ENCODE measurements around the gene YKT6.

YKT6 gene

DNA sequence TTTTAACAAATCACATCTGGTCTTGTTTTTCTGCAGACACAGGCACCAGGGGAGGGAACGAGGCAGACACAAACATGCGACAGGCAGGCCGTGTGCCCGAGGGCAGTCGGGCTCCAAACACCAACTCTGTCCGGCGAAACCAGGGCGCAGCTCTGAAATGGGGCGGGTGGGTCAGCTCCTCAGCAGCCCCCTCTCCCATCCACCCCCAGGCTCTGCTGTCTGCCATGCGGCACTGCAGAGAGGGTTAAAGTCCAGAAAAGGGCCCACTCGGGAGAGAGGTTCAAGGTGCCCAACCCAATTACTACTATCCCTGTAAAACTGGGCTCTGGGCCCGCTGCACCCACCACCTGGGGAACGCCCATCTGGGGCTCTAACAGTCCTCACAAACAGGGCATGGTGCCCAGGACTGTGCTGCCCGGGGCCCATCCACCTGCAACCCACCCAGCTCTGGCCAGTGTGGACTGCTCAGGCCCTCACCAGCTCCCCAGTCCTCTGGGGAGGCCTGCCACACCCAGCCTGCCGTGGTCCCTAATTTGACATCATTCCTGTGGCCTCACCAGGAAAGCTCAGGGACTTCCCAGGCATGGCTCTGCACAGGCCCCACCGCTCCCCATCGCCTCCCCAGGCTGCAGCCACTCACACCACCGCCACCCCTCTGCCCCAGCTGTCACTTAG lies 18.7 kb downstream of the YKT6 start:
- no peak for DNase-seq

DNA sequence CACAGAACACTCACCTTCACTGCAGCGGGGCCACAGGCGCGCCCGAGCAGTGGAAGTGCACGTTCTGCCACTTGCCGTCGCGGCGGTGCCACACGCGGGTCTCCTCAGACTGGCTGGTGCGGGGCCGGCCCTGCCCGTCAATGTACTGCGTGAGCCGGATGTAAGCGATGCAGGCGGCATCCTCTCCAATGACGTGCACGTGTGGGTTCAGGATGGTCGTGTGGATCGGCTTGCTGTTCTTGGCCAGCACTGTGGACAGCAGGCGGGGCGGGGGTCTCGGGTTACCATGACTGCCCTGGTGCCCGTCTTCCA lies 19.2 kb downstream of the YKT6 start:
- no peak for DNase-seq

DNA sequence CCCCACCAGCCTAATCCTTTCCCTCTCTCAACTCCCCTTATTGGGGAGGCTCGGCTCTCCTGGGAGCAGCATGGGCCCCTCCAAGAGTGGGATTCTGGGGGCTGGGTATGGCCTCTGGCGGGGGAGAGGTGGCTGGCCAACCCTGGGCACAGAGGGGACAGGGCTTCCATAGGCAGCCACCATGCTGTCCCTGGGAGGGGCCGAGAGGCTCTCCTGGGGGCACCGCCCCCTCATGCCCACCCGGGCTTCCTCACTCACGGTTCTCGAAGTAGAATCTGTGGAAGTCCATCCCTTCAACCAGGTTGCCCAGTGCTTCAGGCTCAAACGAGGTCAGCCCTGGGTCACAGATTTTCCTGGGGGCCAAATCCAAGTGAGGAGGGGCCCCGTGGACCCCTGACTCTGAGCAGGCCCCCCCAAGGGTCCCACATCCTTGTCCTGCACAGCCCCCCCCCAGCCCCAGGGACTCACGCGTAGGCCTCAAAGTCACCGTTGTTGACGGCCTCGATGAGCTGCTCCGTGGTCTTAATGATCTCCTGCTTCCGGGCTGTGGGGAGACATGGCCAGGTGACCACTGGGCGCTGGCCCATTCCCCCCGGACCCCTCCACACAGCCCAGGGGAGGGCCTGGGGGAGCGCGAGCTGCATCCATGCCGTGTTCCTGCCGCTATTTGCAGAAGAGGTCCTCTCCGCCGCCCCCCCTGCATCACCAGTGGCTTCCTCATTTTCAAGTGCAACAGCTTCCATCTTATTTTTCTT lies 19.8 kb downstream of the YKT6 start:
- no peak for DNase-seq

DNA sequence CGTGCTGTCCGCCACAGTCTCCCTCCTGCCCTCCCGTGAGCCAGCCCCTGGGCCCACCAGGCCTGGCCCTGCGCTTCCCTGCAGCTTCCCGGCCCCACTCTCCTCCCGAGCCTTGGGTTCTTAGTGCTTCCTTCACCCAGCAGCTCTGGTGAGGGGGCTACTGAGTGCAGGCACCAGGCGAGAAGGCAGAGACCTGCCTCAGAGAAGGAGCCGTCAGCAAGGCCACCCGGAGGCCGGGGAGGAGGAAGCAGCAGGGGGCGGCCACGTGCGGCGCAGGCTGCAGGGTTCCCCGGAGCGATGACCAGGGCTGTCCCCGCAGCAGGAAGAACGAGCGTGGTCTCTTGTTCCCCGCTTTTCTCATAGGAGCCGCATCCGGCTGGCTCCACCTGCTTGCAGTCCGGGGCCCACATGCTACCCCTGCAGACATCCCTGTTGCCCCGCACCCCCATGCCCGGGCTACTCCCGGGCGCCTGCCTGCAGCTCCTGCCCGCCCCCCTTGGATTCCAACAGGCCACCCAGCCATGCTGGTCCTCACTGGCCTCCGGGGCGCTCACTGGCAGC lies 20.5 kb downstream of the YKT6 start:
- DNase-seq = no peak

GRCh38 chr7:44222074-44222473 lies 21.3 kb downstream of the YKT6 start:
- DNase-seq = no peak

DNA sequence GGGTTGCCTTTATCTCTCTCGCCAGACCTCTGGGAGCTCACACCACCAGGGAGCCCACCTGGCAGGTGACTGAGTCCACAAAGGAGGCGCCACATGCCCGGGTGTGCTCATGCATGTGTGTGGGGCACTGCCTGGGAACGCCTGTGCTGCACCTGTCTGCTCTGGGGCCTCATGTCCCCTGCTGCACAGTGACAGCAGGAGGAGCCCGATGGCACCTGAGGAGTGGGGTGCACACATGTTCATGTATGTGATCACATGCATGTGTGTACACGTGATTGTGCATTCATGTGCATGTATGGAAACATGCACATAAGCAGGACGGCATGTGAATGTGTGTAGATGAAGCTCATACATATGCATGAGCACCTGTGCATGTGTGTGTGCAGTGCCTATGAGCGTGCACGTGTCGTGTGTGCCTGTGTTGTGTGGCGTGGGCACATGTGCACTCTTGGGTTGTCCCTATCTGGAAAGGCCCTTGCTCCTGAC lies 22.0 kb downstream of the YKT6 start:
- no peak for DNase-seq

- DNase-seq = no peak
Observed at GRCh38 chr7:44223362-44224079, 22.7 kb downstream of the YKT6 start.

- DNase-seq = no peak
Observed at GRCh38 chr7:44224080-44224973, 23.5 kb downstream of the YKT6 start.

GRCh38 chr7:44224974-44225565 lies 24.3 kb downstream of the YKT6 start:
- no peak for DNase-seq

- no peak for DNase-seq
Observed at GRCh38 chr7:44225566-44226395, 25.0 kb downstream of the YKT6 start.

DNA sequence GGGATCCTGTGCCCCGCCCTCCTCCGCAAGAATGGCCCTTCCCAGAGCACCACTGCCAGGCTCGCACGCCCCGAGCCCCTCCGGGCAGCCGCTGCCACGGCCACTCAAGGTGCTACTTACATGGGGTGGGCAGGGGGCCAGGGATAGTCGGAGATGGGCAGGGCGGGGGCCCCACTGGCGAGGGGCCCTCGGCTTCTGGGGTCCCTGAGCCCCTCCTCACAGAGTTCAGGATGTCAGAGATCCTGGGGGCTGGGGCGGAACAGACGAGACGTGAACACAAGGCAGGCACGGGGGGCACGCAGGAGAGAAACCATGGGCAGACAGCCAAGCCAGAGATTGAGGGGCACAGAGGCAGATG lies 25.6 kb downstream of the YKT6 start:
- DNase-seq = no peak

DNA sequence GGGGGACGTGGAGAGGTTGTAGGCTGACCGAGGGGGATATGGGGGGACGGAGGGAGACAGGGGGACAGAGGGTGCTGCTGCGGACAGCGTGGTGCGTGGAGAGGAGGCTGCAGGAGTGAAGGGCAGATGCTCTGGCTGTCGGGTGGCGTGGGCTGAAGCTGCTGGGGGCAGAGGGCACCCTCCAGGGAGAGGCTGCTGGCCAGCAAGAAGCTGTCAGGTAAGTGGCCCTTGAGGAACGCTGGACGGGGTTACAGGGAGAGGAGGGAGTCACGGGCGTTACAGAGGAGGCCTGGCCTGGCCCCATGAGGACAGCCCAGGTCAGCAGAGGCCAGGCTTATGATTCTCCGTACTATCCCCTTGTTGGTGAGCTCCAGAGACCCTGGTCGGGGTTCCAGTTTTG lies 27.1 kb downstream of the YKT6 start:
- DNase-seq = no peak

DNA sequence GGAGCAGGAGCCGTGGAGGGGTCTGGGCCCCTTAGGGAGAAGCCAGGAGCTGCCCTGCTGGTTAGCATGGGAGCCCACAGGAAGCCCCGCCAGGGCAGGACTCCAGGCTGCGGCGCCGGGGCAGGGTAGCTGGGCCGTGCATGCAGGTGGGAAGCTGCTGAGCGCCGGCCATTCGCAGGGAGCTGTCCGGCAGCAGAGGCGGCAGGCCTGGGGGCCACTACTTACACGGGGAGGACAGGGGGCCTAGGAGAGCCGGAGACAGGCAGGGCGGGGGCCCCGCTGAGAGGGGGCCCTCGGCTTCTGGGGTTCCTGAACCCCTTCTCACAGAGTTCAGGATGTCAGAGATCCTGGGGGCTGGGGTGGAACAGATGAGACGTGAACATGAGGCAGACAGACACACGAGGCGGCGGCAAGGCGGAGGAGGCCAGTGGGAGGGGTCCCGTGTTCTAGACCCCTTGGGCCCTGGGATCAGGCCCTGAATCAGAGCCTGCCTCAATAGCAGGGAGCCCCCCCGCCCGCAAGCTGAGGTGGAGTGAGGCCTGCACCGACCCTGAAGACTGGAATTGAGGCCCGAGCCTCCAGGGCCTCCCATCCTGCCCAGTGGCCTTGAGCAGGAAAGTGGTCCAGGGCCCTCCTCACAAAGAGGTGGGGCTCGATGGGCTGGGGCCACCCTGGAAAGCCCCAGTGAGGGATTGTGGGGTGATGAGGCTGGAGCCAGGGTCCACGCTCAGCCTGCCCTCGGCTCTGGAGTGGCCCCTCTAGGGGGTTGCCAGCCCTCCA lies 28.0 kb downstream of the YKT6 start:
- DNase-seq = no peak

DNA sequence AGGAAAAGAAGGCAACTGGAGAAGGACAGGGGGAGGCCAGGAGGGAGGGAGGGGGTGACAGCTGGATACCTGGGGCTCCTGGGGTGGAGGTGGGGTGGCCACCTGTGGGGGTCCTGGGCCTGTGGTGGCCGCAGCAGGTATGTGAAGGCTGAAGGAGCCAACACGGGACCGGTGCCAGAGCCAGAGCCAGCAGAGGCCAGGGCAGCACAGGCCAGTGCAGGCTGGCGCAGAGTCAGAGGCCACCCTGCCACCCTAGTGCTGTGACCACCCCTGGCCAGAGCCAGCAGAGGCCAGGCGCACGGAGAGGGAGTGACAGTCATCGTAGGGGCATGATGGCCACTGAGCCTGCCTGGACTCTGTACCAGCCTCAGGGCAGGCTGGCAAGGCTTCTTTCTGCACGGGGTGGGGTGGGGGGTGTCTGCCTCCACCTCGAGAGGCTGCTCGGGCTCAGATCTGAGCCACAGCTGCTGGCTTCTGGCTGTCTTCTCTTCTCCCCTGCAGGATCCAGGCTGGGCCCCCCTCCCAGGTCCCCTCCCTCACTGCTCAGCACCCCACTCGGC lies 28.8 kb downstream of the YKT6 start:
- DNase-seq = no peak

DNA sequence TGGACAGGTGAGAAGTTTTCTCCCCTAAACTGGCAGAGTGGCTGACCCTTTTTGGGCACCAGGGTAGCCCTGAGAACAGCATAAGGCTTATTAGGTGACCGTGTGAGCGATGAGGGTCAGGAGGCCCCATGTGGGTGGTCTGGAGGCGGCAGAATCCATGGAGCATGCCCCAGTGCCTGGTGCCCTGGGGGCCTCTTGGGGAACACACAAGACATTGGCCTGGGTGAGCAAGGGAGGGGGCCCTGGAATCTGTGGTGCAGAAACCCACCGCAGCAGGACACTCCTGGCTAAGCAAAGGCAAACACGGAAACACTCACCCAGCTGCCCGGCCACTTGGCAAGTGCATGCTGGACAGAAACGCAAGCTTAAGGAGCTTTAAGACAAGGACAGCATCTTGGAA lies 29.5 kb downstream of the YKT6 start:
- DNase-seq = no peak

DNA sequence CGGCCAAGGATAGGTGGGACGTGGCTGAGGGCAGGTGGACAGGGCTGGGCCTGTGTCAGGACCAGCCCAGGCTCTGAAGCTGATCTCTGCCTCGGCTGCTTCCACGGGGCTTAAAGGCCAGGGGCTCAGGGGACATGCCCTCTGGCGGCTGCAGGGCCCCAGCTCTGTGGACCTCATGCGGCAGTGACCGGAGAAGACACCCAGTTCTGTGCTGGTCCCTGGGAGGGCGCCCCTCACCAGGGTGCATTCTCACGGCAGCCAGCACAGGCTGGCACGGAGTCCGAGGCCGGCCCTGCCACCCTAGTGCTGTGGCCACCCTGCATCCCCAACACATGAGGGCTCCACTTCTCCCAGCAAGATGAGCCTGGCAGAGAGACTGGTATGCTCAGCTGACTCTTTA lies 30.3 kb downstream of the YKT6 start:
- DNase-seq = no peak

- no peak for DNase-seq
Observed at GRCh38 chr7:44232396-44232795, 31.6 kb downstream of the YKT6 start.

DNA sequence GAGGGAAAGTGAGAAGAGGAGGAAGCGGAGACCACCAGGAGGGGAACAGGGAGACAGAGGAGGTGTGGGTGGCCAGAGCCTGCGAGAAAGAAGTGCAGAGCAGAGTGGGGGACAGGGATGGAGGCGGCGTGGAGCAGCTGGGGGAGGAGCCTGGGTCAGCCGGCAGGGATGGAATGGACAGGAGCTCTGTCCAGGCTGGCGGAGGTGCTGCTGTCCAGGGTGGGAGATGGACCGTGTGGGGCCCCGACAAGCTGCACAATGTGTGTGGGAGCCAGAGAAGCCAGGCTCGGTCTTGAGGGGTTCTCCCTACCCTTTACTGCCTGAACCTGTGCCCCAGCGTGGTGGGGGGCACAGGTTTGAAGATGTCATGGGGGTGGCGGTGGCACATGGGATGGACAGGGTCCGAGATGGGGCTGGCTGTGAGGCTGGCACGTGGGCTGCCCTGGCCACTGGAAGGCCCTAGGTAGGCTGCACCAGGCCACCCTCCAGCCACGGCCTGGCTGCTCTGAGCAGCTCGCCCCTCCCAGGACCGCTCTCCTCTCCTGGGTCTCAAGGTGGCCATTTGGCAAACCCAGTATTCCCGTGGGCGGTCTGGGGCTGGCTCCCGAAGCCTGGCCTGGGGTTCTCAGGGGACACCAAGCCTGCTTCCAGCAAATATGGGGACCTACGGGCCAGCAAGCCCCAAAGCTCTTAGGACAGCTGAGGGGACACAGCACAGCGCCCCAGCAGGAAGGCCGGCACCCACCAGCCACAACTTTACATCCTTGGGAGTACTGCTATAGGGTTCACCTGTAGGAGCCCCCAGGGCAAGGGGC lies 32.3 kb downstream of the YKT6 start:
- no peak for DNase-seq

DNA sequence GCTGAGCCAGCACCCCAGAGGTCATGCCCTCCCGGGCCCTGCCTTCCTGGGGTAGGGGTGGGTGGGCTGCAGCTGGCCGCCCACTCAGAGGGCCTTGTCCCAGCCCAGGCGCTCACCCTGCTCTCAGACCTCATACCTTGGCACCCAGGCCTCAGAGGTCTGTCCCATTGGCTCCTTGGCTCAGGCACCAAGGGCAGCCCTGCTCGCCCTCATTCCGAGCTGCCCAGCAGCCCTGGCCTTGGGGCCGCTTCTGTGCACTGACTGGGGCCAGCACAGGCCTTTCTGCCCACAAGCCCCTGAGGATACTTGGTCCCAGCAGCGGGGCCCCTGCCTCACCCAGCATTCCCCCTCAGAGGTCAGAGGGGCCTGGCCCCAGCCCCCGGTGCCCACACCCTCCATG lies 34.3 kb downstream of the YKT6 start:
- DNase-seq = no peak
